NCI-H526 (cell line): ENCODE results near the gene PHOSPHO1.
A peak's percentile ranks its signal among the peaks of the same experiment; 100 is the strongest.

Experiments
- DNase-seq, 2 experiments: peaks; one replicate each; lab custom pipeline; 2025; lab: John Stamatoyannopoulos, UW

The PHOSPHO1 gene

GRCh38 chr17:49242813-49243212 is 12.2 kb upstream of the PHOSPHO1 start:
- DNase-seq = no peak

GRCh38 chr17:49241692-49242397 is 11.3 kb upstream of the PHOSPHO1 start:
- no peak for DNase-seq

- DNase-seq = no peak
Observed at GRCh38 chr17:49241040-49241439, 10.5 kb upstream of the PHOSPHO1 start.

DNA sequence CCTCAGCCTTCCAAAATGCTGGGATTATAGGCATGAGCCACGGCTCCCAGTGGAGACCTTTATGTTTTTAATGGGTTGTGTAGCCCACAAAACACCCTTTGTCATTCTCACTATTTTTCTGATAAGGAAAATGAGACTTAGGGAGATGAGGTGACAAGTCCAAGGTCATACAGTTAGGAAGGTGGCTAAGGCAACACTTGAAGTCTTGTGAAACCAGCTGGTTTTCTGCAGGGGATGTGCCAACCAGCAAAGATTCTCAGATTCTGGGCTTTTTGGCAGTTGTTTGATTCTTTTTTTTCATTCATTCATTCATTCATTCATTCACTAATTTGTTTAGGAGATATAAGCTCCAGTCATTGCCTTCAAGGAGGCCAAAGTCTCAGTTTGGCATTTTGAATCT is 10.0 kb upstream of the PHOSPHO1 start:
- DNase-seq = no peak

- DNase-seq = no peak
Observed at GRCh38 chr17:49239963-49240362, 9.4 kb upstream of the PHOSPHO1 start.

GRCh38 chr17:49235896-49236295 is 5.3 kb upstream of the PHOSPHO1 start:
- no peak for DNase-seq

GRCh38 chr17:49234509-49235080 is 4.0 kb upstream of the PHOSPHO1 start:
- DNase-seq = no peak

- no peak for DNase-seq
Observed at GRCh38 chr17:49231563-49231894, 942 bp upstream of the PHOSPHO1 start.

GRCh38 chr17:49229805-49230600 is 584 bp downstream of the PHOSPHO1 start:
- no peak for DNase-seq

DNA sequence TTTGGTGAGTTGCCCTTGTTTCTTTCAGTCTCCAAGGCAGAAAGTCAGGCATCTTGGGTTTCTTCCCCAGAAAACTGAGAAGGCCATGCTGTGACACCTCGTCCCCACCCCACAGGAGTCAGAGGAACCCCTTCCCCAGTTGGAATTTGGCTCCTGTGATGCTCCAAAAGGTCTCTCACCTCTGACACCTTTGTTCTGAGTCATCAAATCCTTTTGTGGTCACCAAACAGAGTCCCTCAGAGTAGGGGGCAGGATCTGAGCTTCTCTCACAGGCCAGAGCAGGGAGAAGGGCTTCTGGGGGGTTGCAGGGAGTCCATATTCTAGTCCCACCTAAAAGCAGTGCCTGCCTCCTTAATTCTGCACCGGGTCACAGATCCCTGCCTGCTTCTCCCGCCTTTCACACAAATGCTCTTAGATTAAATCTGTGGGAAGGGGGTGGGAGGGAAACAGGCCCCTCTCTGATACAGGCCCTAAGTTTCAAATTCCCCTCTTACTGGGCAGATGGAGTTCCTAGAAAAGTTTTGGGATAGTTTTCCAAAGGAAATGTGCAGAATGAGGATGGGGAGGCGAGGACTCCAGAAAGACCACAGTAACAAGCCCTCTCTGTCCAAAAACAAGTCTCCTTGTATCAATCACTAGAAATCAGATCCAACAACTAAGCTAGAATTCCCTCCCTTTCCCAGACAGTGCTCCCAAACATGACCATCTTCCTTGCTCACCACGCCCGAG is 1.3 kb downstream of the PHOSPHO1 start:
- DNase-seq = no peak

DNA sequence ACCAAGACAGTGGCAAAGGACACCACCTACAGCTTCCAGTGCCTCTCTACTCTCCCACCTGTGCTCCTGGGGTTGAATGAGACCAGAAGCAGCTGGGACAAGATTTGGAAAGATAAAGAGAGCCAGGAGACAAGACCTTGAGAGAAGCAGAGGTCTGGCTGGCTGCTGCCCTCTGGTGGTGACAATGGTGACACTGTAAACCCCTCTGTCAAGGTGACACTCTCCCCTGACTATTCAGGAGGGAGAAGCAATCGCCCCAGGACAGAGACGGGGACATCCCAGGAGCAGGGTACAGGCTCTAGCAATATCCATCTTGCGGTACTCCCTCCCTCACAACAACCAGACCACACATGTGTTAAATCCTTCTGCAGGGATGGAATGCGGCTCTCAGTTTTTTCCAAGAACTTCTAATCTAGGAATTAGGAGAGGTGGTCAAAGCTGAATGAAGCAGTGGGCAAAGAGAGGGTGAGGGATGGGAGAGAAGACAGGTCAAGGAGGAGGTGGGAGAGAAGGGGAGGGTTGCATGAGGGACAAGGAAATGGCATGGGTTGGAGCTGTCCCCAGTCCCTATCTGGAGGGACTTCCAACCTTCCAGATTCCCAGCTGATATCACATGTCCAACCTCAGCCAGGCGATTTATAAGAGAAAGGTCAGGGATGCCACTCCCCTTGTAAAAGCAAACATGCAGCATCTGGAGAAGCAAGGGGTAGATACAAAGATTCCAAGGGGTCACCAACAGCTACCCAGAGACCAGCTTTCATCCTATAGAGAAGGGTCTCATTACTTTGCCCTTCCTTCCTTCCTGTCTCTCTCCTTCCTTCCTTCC is 2.9 kb downstream of the PHOSPHO1 start:
- peak; percentile 45 to 89 for DNase-seq

DNA sequence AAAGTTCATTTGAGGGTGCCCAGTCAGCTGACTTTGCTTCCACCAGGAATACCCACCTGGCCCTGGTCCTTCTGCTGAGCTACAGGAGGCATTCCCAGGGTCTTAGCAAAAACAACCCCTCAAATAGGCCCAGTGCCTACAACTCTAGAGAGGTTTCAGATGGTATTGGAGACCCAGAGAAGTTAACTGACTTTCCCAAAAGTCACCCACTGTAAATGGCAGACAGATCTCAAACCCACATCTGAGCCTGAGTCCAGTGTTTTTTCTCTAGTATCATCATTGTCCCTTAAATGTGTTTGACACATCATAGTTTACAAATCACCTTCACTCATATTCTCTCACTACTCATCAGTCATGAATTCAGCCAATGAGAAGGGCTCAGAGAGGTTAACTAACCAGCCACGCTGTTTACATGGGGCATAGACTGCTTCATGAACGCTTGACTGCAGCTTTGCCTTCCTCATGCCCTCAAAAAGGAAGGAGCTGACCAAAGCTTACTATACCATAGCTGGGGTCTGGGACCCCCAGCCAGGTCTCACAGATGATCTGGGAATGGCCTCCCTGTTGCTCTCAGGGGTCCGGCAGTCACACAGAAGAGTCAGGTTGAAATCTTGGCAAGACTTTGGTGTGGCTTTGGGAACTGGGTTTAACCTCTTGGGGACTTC is 3.7 kb downstream of the PHOSPHO1 start:
- no peak for DNase-seq

DNA sequence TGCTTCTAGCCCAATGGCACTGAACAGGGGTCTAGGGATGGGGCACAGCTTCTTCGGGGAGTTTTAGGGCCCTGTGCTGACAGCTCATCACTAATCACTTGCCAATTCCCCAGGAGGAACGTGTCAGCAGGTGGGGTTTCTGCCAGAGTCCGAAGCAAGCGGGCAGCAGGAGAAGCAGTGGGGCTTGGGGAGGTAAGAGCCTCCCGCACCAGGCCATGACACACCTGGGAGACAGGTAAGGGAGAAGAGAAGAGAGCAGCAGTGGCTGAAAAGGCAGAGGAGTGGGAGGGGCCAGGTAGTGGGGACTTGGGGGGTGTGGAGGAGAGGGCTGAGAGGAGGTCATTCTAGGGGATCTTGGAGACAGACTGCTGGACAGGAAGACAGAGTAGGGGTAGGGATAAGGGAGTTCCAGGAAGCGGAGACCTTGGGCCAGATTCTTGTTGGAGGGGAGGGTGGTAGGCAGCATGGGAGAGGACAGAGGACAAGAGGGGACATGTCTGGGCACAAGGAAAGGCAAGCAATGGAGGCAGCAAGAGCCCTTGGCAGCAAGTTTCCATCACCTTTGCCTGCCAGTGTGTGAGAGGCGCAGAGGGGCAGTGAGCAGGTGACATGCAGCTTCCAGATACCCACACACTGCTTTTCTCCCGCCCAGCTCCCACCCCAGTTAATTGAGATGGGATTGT is 4.9 kb downstream of the PHOSPHO1 start:
- DNase-seq = no peak

DNA sequence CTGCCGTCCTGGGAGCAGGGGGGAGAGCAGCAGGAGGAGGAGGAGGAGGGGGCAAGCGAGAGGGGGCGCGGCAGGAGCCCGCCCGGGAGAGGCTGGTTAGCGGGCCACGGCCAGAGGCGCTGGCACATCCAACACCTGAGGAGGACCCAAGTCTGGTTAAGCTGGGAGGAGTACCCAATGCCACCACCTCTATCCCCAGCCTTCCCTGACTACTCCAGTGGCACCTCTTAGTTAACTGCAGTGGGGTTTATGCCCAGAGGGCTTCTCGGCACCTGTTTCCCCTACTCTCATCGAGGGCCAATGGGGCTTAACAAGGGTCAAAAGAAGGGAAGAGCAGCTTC is 5.6 kb downstream of the PHOSPHO1 start:
- no peak for DNase-seq

DNA sequence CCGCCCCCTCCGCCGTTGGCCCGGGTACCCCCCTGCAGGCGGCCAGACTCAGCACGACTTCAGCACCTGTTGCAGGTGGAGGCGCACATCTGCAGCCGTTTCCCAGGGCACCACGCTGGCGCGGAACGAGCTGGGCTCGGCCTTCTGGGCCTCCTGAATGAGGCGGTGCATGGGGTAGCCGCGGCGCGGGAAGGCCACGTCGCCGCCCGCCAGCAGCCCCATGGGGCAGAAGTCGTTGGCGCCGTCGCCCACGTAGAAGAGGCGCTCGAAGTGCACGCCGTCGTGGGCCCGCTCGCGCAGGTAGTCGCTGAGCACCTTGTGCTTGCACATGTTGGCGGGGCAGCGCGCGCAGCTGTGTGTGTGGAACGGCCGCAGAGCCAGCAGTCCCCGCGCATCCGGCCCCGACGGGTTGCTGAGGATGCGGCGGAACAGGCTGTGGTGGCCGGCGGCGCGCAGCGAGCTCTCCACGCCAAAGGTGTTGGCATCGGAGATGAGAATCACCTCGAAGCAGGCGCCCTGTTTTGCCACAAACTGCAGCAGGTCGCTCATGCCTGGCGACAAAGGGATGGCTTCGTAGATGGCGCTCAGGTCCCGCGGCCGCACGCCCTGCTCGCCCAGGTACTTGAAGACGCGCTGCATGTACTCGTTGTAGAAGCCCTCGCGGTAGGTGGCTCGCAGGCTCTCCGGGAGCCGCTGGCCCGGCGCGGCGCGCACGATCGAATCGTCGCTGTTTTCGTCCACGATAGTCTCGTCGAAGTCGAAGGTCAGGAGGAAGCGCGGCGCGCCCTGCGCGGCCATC is 6.2 kb downstream of the PHOSPHO1 start:
- peak in 1 of 2 experiments; percentile 65 for DNase-seq

DNA sequence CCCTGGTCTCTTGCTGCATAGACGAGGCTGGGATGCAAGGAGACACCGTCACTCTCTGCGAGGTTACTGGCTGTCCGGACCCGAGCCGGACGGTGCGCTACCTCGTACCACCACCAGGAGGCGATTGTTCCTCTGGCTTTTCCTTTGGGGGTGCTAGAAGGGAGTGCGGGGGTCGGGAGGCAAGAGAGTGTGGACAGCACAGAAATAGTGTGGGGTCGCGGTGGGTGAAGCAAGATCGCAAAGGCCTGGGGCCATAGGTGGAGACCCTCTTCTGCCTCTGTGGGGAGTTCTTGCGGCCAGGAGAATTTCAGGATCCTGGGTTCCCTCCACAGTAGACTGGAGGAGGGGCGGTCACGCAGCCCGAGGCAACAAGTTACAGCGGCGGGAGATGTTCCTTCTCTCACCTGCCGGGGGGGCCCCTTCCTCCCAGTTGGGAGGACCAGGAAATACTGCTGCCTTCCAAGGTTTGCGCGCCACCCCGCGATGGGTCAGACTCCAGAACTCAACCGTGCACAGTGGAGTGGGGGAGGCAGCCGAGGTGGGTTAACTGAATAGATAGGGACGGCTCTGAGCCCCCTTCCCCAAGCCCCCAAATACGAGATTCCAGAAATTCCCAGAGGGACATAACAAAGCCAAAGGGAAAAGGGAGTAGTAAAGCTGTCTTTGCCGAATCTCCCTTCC is 6.9 kb downstream of the PHOSPHO1 start:
- peak; percentile 30 to 73 for DNase-seq

DNA sequence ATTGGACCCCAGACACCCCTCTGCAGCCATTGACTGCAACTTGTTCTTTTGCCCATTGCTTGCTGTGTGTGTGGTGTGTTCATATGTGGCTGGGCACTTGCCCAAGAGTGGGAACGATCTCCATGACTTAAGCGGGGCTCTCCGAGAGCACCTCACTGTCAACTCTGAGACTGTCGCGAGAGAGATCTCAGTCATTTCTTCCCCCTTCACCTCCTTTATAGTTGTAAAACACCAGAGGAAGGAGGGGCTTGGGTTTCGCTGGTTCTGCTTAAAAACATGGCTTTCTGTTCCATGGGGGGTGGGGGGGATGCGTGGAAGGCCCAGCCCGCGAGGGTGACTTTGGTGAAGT is 7.4 kb downstream of the PHOSPHO1 start:
- no peak for DNase-seq

GRCh38 chr17:49219987-49220386 is 10.6 kb downstream of the PHOSPHO1 start:
- DNase-seq = no peak
